IMR-90 (cell line): Measurements from ENCODE around the gene OR5B3. TPM values are rescaled to one million over a fixed set of nuclear protein-coding genes. Genes with fewer than 3 reads are reported as not detected.
A peak's percentile ranks its signal among the peaks of the same experiment; 100 is the strongest.

Experiments
- ATAC-seq: fragments of 200-7000 bp; cut with Tn5 transposase; 2 replicates; pipeline ENCODE4 v1.9.1; 2020; ENCODE audit warnings: low read depth, mild to moderate bottlenecking, moderate library complexity
- BruUV-seq: library from RNA; stranded (reverse); fragments of 400-500 nt; replicated peaks from 2 replicates; lab custom pipeline; 2021; lab: Mats Ljungman, UMichigan
- CTCF ChIA-PET: fragments of 300-600 bp; formaldehyde crosslinking; extraction: SDS; loops from one replicate; lab custom pipeline; 2021; ENCODE audit warnings: antibody characterized with exemption; lab: Yijun Ruan, JAX
- POLR2A ChIA-PET: fragments of 300-600 bp; sonication (Branson Sonifier 250); formaldehyde crosslinking; loops from one replicate; lab custom pipeline; 2022; ENCODE audit warnings: antibody characterized with exemption; ENCODE audit not compliant: unreplicated experiment; lab: Charles Lee
- DNase-seq: peaks from one replicate; pipeline ENCODE4 v3.0.0; 2013
- H2AFZ ChIP-seq: replicated peaks from 2 replicates; pipeline ENCODE3; 2013; ENCODE audit warnings: low read length, mild to moderate bottlenecking; ENCODE audit not compliant: poor library complexity
- H2AK5ac ChIP-seq: 2 replicates; pipeline ENCODE4 v1.6.1; 2013; ENCODE audit warnings: low read depth, low read length, inconsistent platforms
- H2AK9ac ChIP-seq: replicated peaks from 2 replicates; pipeline ENCODE3; 2013; ENCODE audit warnings: mild to moderate bottlenecking, low read depth, low read length, moderate library complexity; ENCODE audit not compliant: poor library complexity
- H2BK120ac ChIP-seq: 2 replicates; pipeline ENCODE4 v1.6.1; 2013; ENCODE audit warnings: low read depth, low read length, inconsistent platforms
- H2BK15ac ChIP-seq: 3 replicates; pipeline ENCODE4 v1.6.1; 2013; ENCODE audit warnings: low read depth, low read length, inconsistent platforms
- H2BK20ac ChIP-seq: 2 replicates; pipeline ENCODE4 v1.6.1; 2013; ENCODE audit warnings: low read depth, mild to moderate bottlenecking, inconsistent platforms, low read length, moderate library complexity
- H2BK5ac ChIP-seq: 2 replicates; pipeline ENCODE4 v1.6.1; 2013; ENCODE audit warnings: mild to moderate bottlenecking, low read depth, low read length, inconsistent platforms; ENCODE audit not compliant: poor library complexity, severe bottlenecking
- H3K14ac ChIP-seq: replicated peaks from 2 replicates; pipeline ENCODE4 v1.6.1; 2013; ENCODE audit warnings: low read depth, low read length, inconsistent platforms
- H3K18ac ChIP-seq: 2 replicates; pipeline ENCODE4 v1.6.1; 2013; ENCODE audit warnings: low read depth, low read length, control low read depth
- H3K23ac ChIP-seq: 2 replicates; pipeline ENCODE4 v1.6.1; 2013; ENCODE audit warnings: low read depth, low read length, inconsistent platforms
- H3K27ac ChIP-seq: 2 replicates; pipeline ENCODE4 v1.5.1; 2013; ENCODE audit warnings: mild to moderate bottlenecking, control low read depth, low read length; ENCODE audit not compliant: insufficient read depth
- H3K27me3 ChIP-seq: 2 replicates; pipeline ENCODE4 v1.6.1; 2013; ENCODE audit warnings: low read length; ENCODE audit not compliant: control insufficient read depth, insufficient read depth
- H3K36me3 ChIP-seq: 2 replicates; pipeline ENCODE4 v1.6.1; 2013; ENCODE audit warnings: low read length, mixed read lengths; ENCODE audit not compliant: control insufficient read depth, insufficient read depth
- H3K4ac ChIP-seq: 2 replicates; pipeline ENCODE4 v1.6.1; 2013; ENCODE audit warnings: low read depth, low read length, inconsistent platforms
- H3K4me1 ChIP-seq: 2 replicates; pipeline ENCODE4 v1.6.1; 2013; ENCODE audit warnings: low read length, mixed read lengths; ENCODE audit not compliant: control insufficient read depth, insufficient read depth
- H3K4me2 ChIP-seq: 2 replicates; pipeline ENCODE4 v1.6.1; 2013; ENCODE audit warnings: low read depth, mild to moderate bottlenecking, control low read depth, low read length, moderate library complexity
- H3K4me3 ChIP-seq: 2 replicates; pipeline ENCODE4 v1.5.1; 2013; ENCODE audit warnings: low read depth, mild to moderate bottlenecking, control low read depth, low read length, moderate library complexity; ENCODE audit not compliant: insufficient read depth
- H3K56ac ChIP-seq: 2 replicates; pipeline ENCODE4 v1.6.1; 2013; ENCODE audit warnings: low read length, inconsistent platforms; ENCODE audit not compliant: insufficient read depth; ENCODE audit errors: extremely low read depth
- H3K79me1 ChIP-seq, 2 experiments: 2 replicates each; pipeline ENCODE4 v1.6.1; 2013; ENCODE audit warnings: low read length in 2 of 2, inconsistent platforms in 1 of 2, low read depth in 1 of 2
- H3K9ac ChIP-seq: 2 replicates; pipeline ENCODE4 v1.6.1; 2013; ENCODE audit warnings: low read depth, low read length, control low read depth
- H3K9me1 ChIP-seq: 2 replicates; pipeline ENCODE4 v1.6.1; 2013; ENCODE audit warnings: low read length, inconsistent platforms; ENCODE audit not compliant: insufficient read depth
- H3K9me3 ChIP-seq: 2 replicates; pipeline ENCODE4 v1.6.1; 2013; ENCODE audit warnings: low read length; ENCODE audit not compliant: control insufficient read depth, insufficient read depth
- H4K20me1 ChIP-seq: 2 replicates; pipeline ENCODE4 v1.6.1; 2013; ENCODE audit warnings: low read length, inconsistent platforms; ENCODE audit not compliant: insufficient read depth
- H4K5ac ChIP-seq: 2 replicates; pipeline ENCODE4 v1.6.1; 2013; ENCODE audit warnings: mild to moderate bottlenecking, low read depth, low read length, control low read depth
- H4K8ac ChIP-seq, 2 experiments: 2 replicates each; pipeline ENCODE4 v1.6.1; 2013; ENCODE audit warnings: low read depth in 2 of 2, low read length in 2 of 2, control low read depth in 1 of 2, inconsistent platforms in 1 of 2
- H4K91ac ChIP-seq: 2 replicates; pipeline ENCODE4 v1.6.1; 2013; ENCODE audit warnings: low read depth, low read length, inconsistent platforms; ENCODE audit not compliant: insufficient read depth
- BHLHE40 ChIP-seq: fragments of 150-350 bp; IDR thresholded peaks from 2 replicates; pipeline ENCODE4 v1.6.1; 2016; ENCODE audit warnings: mild to moderate bottlenecking, low read depth, low read length
- MAFK ChIP-seq: IDR thresholded peaks from 2 replicates; pipeline ENCODE4 v1.6.1; 2012; ENCODE audit warnings: low read depth, low read length, improper control_type of control experiment
- NFE2L2 ChIP-seq: fragments of 150-350 bp; IDR thresholded peaks from 2 replicates; pipeline ENCODE4 v1.6.1; 2016; ENCODE audit warnings: low read depth, mild to moderate bottlenecking, low read length
- RAD21 ChIP-seq: IDR thresholded peaks from 2 replicates; pipeline ENCODE4 v1.6.1; 2012; ENCODE audit warnings: low read length, improper control_type of control experiment
- WGBS, 2 experiments: methylation state at CpG; one replicate each; pipeline versions ENCODE4 v1.1.5 to v1.1.7; 2013; ENCODE audit warnings: missing lambda C conversion rate in 2 of 2; ENCODE audit not compliant: insufficient read length in 1 of 2; ENCODE audit errors: extremely low coverage in 2 of 2; 5-methylcytosine and 5-hydroxymethylcytosine counted together
- dilution Hi-C: fragments of 300-500 bp; cut with HindIII; formaldehyde crosslinking; loops from one replicate; pipeline ENCODE4 v1.14.3; 2018; ENCODE audit warnings: low sequenced_read_pairs; ENCODE audit not compliant: unreplicated experiment
- in situ Hi-C: fragments of 300-500 bp; cut with MboI; formaldehyde crosslinking; loops from 3 replicates; pipeline ENCODE4 v1.14.3; 2019; ENCODE audit warnings: low sequenced_read_pairs, inconsistent platforms, mixed read lengths
- intact Hi-C: fragments of 100-400 bp; cut with micrococcal nuclease; formaldehyde crosslinking; loops from 2 replicates; pipeline ENCODE4 v1.10.0; 2022
- polyA plus RNA-seq, 3 experiments: library from polyadenylated mRNA; depleted of rRNA; stranded (reverse); fragments of >200 nt; gene quantifications; 2 replicates each; pipeline ENCODE4 v1.2.3, GENCODE V29; 2012; ENCODE audit warnings: low replicate concordance in 1 of 3
- total RNA-seq: library from RNA; depleted of rRNA; stranded (reverse); fragments of >200 nt; gene quantifications from 2 replicates; pipeline ENCODE4 v1.2.3, GENCODE V29; 2012
- TF ChIP-seq, protein P1 (sequence below): conservative IDR thresholded peaks from 2 replicates; pipeline ENCODE4 v1.5.1; 2012; ENCODE audit warnings: mild to moderate bottlenecking, low read depth, low read length, improper control_type of control experiment

Gene OR5B3
- total and polyA plus RNA-seq, 2 of the 4 experiments (the other 2 are of a cell fraction), result not detected

- dilution Hi-C loops, result no loop called here
- Histone ChIP-seq H3K4me2 (no peak overlapping the region; the same call in 1 of the 2 replicates), H3K27ac (peak overlapping the region; percentile 82), H2AK9ac (no peak overlapping the region), H2BK120ac (peak overlapping the region; percentile 98; the same call in 1 of the 2 replicates), H3K4me1 (peaks cover 15% of the 10 kb centered on the region; the same call in 1 of the 2 replicates), H2AK5ac (no peak overlapping the region), H2BK15ac (no peak overlapping the region), H3K36me3 (no peaks in the 10 kb centered on the region), H2BK20ac (peak overlapping the region; percentile 99), H3K56ac (peak overlapping the region; percentile 97), H3K9me1 (no peaks in the 10 kb centered on the region), H4K5ac (0 out of 2 replicates have a peak overlapping the region, but pooled peaks have one; percentile 6), H3K9me3 (peaks cover 8% of the 10 kb centered on the region), H2BK5ac (peak overlapping the region; percentile 100), H2AFZ (no peak overlapping the region), H3K14ac (no peak overlapping the region; the same call in 1 of the 2 replicates), H4K20me1 (no peaks in the 10 kb centered on the region), H4K91ac (peak overlapping the region; percentile 97), H3K27me3 (no peaks in the 10 kb centered on the region), H3K9ac (peak overlapping the region; percentile 64; the same call in 1 of the 2 replicates), H3K18ac (peak overlapping the region; percentile 100; the same call in 1 of the 2 replicates), H3K79me1 (no peaks in the 10 kb centered on the region), H3K4me3 (no peak overlapping the region), H3K23ac (no peak overlapping the region), H4K8ac (peak overlapping the region; percentile 80 to 99), H3K4ac (0 out of 2 replicates have a peak overlapping the region, but pooled peaks have one; percentile 95)
- POLR2A ChIA-PET, result interaction anchor here (0.6 to 1.2 kb wide), 2 partner anchors 117 to 363 kb away, joined by 3 to 4 read pairs; no protein-coding TSS in a partner anchor
- CTCF ChIA-PET, result interaction anchor here (0.6 to 1.4 kb wide), 4 partner anchors 106 to 120 kb away, joined by 3 to 4 read pairs (median 3); no protein-coding TSS in a partner anchor
- DNase-seq (peak; percentile 72), ATAC-seq (peak; percentile 68)
- in situ Hi-C loops, result no loop called here
- BruUV-seq, result no TSS peak
- no CpG with 5 or more reads among the region's 1 CpG for WGBS, 2 experiments
- no peak; the same call in 1 of the 2 replicates for TF ChIP-seq MAFK
- TF ChIP-seq, protein P1, sequence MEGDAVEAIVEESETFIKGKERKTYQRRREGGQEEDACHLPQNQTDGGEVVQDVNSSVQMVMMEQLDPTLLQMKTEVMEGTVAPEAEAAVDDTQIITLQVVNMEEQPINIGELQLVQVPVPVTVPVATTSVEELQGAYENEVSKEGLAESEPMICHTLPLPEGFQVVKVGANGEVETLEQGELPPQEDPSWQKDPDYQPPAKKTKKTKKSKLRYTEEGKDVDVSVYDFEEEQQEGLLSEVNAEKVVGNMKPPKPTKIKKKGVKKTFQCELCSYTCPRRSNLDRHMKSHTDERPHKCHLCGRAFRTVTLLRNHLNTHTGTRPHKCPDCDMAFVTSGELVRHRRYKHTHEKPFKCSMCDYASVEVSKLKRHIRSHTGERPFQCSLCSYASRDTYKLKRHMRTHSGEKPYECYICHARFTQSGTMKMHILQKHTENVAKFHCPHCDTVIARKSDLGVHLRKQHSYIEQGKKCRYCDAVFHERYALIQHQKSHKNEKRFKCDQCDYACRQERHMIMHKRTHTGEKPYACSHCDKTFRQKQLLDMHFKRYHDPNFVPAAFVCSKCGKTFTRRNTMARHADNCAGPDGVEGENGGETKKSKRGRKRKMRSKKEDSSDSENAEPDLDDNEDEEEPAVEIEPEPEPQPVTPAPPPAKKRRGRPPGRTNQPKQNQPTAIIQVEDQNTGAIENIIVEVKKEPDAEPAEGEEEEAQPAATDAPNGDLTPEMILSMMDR, result no peak
- TF ChIP-seq NFE2L2, result peak; percentile 43; the same call in 1 of the 2 replicates
- 0 out of 2 replicates have a peak, but pooled peaks have one; percentile 18 for TF ChIP-seq BHLHE40
- TF ChIP-seq RAD21, result no peak
- intact Hi-C loops, result loop anchor here (2.0 to 10.0 kb wide), 6 partner anchors 60 to 630 kb away; partner anchors contain the start of gene CTNND1
Observed at GRCh38 chr11:58391879-58392278, 14.8 kb downstream of the OR5B3 start.
